Smooth muscle cell (in vitro differentiated cells): Measurements from ENCODE around the gene TIMM8A. TPM values are rescaled to one million over a fixed set of nuclear protein-coding genes. Genes with fewer than 3 reads are reported as not detected.

Experiments
- DNase-seq: peaks from one replicate; lab custom pipeline; 2025; ENCODE audit not compliant: unreplicated experiment; lab: John Stamatoyannopoulos, UW
- H2AFZ ChIP-seq: fragments of 200-600 bp; sonication (generic); 2 replicates; pipeline ENCODE4 v1.6.0; 2016; ENCODE audit warnings: antibody characterized with exemption, low read depth, mild to moderate bottlenecking
- H3F3A ChIP-seq: fragments of 200-600 bp; sonication (generic); 2 replicates; pipeline ENCODE4 v1.6.0; 2017; ENCODE audit warnings: antibody characterized with exemption, low read depth
- H3K27ac ChIP-seq: fragments of 200-600 bp; sonication (generic); 2 replicates; pipeline ENCODE4 v1.5.1; 2016; ENCODE audit warnings: low read depth, mild to moderate bottlenecking
- H3K27me3 ChIP-seq: fragments of 200-600 bp; sonication (generic); 2 replicates; pipeline ENCODE4 v1.6.1; 2016; ENCODE audit warnings: low read depth, mild to moderate bottlenecking
- H3K36me3 ChIP-seq: fragments of 200-600 bp; sonication (generic); 2 replicates; pipeline ENCODE4 v1.5.1; 2016; ENCODE audit warnings: low read depth
- H3K4me1 ChIP-seq: fragments of 200-600 bp; sonication (generic); 2 replicates; pipeline ENCODE4 v1.5.1; 2016; ENCODE audit warnings: low read depth
- H3K4me2 ChIP-seq: fragments of 200-600 bp; sonication (generic); 2 replicates; pipeline ENCODE4 v1.6.0; 2016; ENCODE audit warnings: mild to moderate bottlenecking
- H3K4me3 ChIP-seq: fragments of 200-600 bp; sonication (generic); 2 replicates; pipeline ENCODE4 v1.5.1; 2016; ENCODE audit warnings: mild to moderate bottlenecking
- H3K79me2 ChIP-seq: fragments of 200-600 bp; sonication (generic); 2 replicates; pipeline ENCODE4 v1.6.0; 2016; ENCODE audit warnings: low read depth, mild to moderate bottlenecking
- H3K9ac ChIP-seq: fragments of 200-600 bp; sonication (generic); 2 replicates; pipeline ENCODE4 v1.6.0; 2016; ENCODE audit warnings: low read depth
- H3K9me3 ChIP-seq: fragments of 200-600 bp; sonication (generic); replicated peaks from 2 replicates; pipeline ENCODE4 v1.5.1; 2016; ENCODE audit warnings: low read depth
- H4K20me1 ChIP-seq: fragments of 200-600 bp; sonication (generic); 2 replicates; pipeline ENCODE4 v1.6.0; 2016; ENCODE audit warnings: low read depth
- CTCF ChIP-seq: fragments of 200-600 bp; sonication (generic); IDR thresholded peaks from 2 replicates; pipeline ENCODE4 v1.5.1; 2017; ENCODE audit warnings: borderline replicate concordance, mild to moderate bottlenecking, antibody characterized with exemption; ENCODE audit not compliant: insufficient read depth, poor library complexity, severe bottlenecking
- WGBS: methylation state at CpG from one replicate; pipeline ENCODE4 v1.1.7; 2016; ENCODE audit warnings: low lambda C conversion rate; 5-methylcytosine and 5-hydroxymethylcytosine counted together
- polyA plus RNA-seq: library from polyadenylated mRNA; unstranded; fragments of >200 nt; fragmentation: Nextera tagmentation; extraction: Ambion mirVana; gene quantifications from 2 replicates; pipeline ENCODE4 v1.2.1, GENCODE V29; 2016
- total RNA-seq: library from RNA; depleted of rRNA; stranded (reverse); fragments of >200 nt; gene quantifications from 2 replicates; pipeline ENCODE4 v1.2.3, GENCODE V29; 2014

TIMM8A gene
- total and polyA plus RNA-seq, 2 experiments from 2014 or later, result 4.0 to 7.6 TPM

- DNase-seq, result no peak
- TF ChIP-seq CTCF, result no peak
- Histone ChIP-seq H3K9ac (no peak overlapping the region), H3K9me3 (no peaks in the 10 kb centered on the region), H3F3A (no peaks in the 10 kb centered on the region), H3K36me3 (no peaks in the 10 kb centered on the region), H3K27me3 (no peaks in the 10 kb centered on the region), H3K4me1 (no peaks in the 10 kb centered on the region), H2AFZ (no peak overlapping the region), H3K4me3 (no peak overlapping the region), H4K20me1 (no peaks in the 10 kb centered on the region), H3K27ac (no peak overlapping the region), H3K4me2 (no peak overlapping the region), H3K79me2 (no peaks in the 10 kb centered on the region)
- whole genome bisulfite sequencing, result 62% methylated on average over 1 of the region's 1 CpG
Observed at GRCh38 chrX:101359966-101360365, 11.4 kb upstream of the TIMM8A start.

GRCh38 chrX:101357166-101357795 lies 8.7 kb upstream of the TIMM8A start:
- no peaks in the 10 kb centered on the region for H3K4me1 ChIP-seq
- DNase-seq, result no peak
- H3K9me3 ChIP-seq, result no peaks in the 10 kb centered on the region
- H3K4me2 ChIP-seq, result no peak overlapping the region
- no peaks in the 10 kb centered on the region for H3K79me2 ChIP-seq
- 48% methylated on average over 5 of the region's 5 CpGs for WGBS
- H3K4me3 ChIP-seq, result no peak overlapping the region
- H3K27me3 ChIP-seq, result no peaks in the 10 kb centered on the region
- peak; percentile 28 for TF ChIP-seq CTCF
- H3K9ac ChIP-seq, result no peak overlapping the region
- no peak overlapping the region for H2AFZ ChIP-seq
- no peaks in the 10 kb centered on the region for H3F3A ChIP-seq
- no peaks in the 10 kb centered on the region for H4K20me1 ChIP-seq
- no peak overlapping the region for H3K27ac ChIP-seq
- no peaks in the 10 kb centered on the region for H3K36me3 ChIP-seq

GRCh38 chrX:101349193-101349562 lies 636 bp upstream of the TIMM8A start:
- peak overlapping the region; percentile 87 for H3K4me3 ChIP-seq
- peaks cover 4% of the 10 kb centered on the region for H3K4me1 ChIP-seq
- no peaks in the 10 kb centered on the region for H3K27me3 ChIP-seq
- no peak for DNase-seq
- peaks cover 11% of the 10 kb centered on the region for H3K79me2 ChIP-seq
- WGBS, result 63% methylated on average over 4 of the region's 4 CpGs
- H3K36me3 ChIP-seq, result no peaks in the 10 kb centered on the region
- H3K9me3 ChIP-seq, result no peaks in the 10 kb centered on the region
- H4K20me1 ChIP-seq, result no peaks in the 10 kb centered on the region
- no peaks in the 10 kb centered on the region for H3F3A ChIP-seq
- no peak overlapping the region for H3K9ac ChIP-seq
- no peak for TF ChIP-seq CTCF
- peak overlapping the region; percentile 84 for H3K4me2 ChIP-seq
- H3K27ac ChIP-seq, result no peak overlapping the region
- peak overlapping the region; percentile 96 for H2AFZ ChIP-seq

GRCh38 chrX:101347859-101348451 lies 587 bp downstream of the TIMM8A start:
- peak overlapping the region; percentile 87 for H3K4me3 ChIP-seq

More at GRCh38 chrX:101347859-101348451, 587 bp downstream of the TIMM8A start:
- DNase-seq, result no peak
- H3K79me2 ChIP-seq, result peaks cover 11% of the 10 kb centered on the region
- peak overlapping the region; percentile 48 for H3K27ac ChIP-seq
- TF ChIP-seq CTCF, result no peak
- peak overlapping the region; percentile 96 for H2AFZ ChIP-seq
- no peaks in the 10 kb centered on the region for H3K27me3 ChIP-seq
- no peaks in the 10 kb centered on the region for H3K36me3 ChIP-seq
- H3K4me1 ChIP-seq, result peaks cover 4% of the 10 kb centered on the region
- H3F3A ChIP-seq, result no peaks in the 10 kb centered on the region
- H3K9ac ChIP-seq, result peak overlapping the region; percentile 74
- H3K4me2 ChIP-seq, result peak overlapping the region; percentile 84
- WGBS, result 43% methylated on average over 14 of the region's 14 CpGs
- H3K9me3 ChIP-seq, result no peaks in the 10 kb centered on the region
- no peaks in the 10 kb centered on the region for H4K20me1 ChIP-seq
